Tibial nerve (tissue), 4 donors: ENCODE data around the gene EFCAB13.

Source experiments
- CTCF ChIP-seq, 5 experiments: fragments of 200-600 bp in 3 of 5; fragments of 450-650 bp in 2 of 5; sonication (generic) in 3 of 5; IDR thresholded peaks; one replicate each; pipeline ENCODE4 v1.5.1; 2016 to 2019; ENCODE audit warnings: antibody characterized with exemption in 5 of 5, mild to moderate bottlenecking in 3 of 5, moderate library complexity in 2 of 5
- EP300 ChIP-seq, 2 donors: sonication (generic); formaldehyde crosslinking; IDR thresholded peaks; one replicate each; pipeline ENCODE4 v1.6.1; 2017; ENCODE audit warnings: antibody characterized with exemption in 2 of 2, mild to moderate bottlenecking in 1 of 2
- POLR2A ChIP-seq, 2 donors: fragments of 450-650 bp; IDR thresholded peaks; one replicate each; pipeline ENCODE4 v1.6.1; 2017; ENCODE audit warnings: antibody characterized with exemption in 2 of 2, mild to moderate bottlenecking in 2 of 2, moderate library complexity in 2 of 2

- TF ChIP-seq CTCF (IDR thresholded peaks at IDR 0.05) (no peak), EP300 (IDR thresholded peaks at IDR 0.05) (no peak), POLR2A (IDR thresholded peaks at IDR 0.05) (no peak)
Observed at GRCh38 chr17:47376247-47376646, 52.5 kb downstream of the EFCAB13 start.
